ENCODE results near the gene SLC13A3.

The SLC13A3 gene

GRCh38 chr20:46543959-46544358 is 107.3 kb downstream of the SLC13A3 start:
- no peaks in the 10 kb centered on the region for H3K27me3 ChIP-seq (replicated peaks)
- TF ChIP-seq CTCF (IDR thresholded peaks at IDR 0.05; ENCODE audit: low read depth, low read length, missing control alignments) = no peak
- in situ Hi-C loops (cut with HindIII; ENCODE audit: low pct_ligation_motif_present, low sequenced_read_pairs) = no loop called here
- H3K4me3 ChIP-seq (ENCODE audit: low read depth, low read length) = no peak overlapping the region
- H3K36me3 ChIP-seq (replicated peaks) = no peaks in the 10 kb centered on the region
- no peak for DNase-seq
- no peak overlapping the region for H3K27ac ChIP-seq

- no peak for DNase-seq
- no peak overlapping the region for H3K4me3 ChIP-seq (ENCODE audit: low read depth, low read length)
- no peaks in the 10 kb centered on the region for H3K36me3 ChIP-seq (replicated peaks)
- H3K27me3 ChIP-seq (replicated peaks) = no peaks in the 10 kb centered on the region
- no peak overlapping the region for H3K27ac ChIP-seq
- no peak for TF ChIP-seq CTCF (IDR thresholded peaks at IDR 0.05; ENCODE audit: low read depth, low read length, missing control alignments)
- in situ Hi-C loops (cut with HindIII; ENCODE audit: low pct_ligation_motif_present, low sequenced_read_pairs) = no loop called here
Observed at GRCh38 chr20:46543033-46543432, 108.2 kb downstream of the SLC13A3 start.

GRCh38 chr20:46541229-46541935 is 109.9 kb downstream of the SLC13A3 start:
- Histone ChIP-seq H3K27me3 (replicated peaks) (no peaks in the 10 kb centered on the region), H3K4me3 (ENCODE audit: low read depth, low read length) (no peak overlapping the region), H3K27ac (no peak overlapping the region), H3K36me3 (replicated peaks) (no peaks in the 10 kb centered on the region)
- in situ Hi-C loops (cut with HindIII; ENCODE audit: low pct_ligation_motif_present, low sequenced_read_pairs) = no loop called here
- DNase-seq = no peak
- no peak for TF ChIP-seq CTCF (IDR thresholded peaks at IDR 0.05; ENCODE audit: low read depth, low read length, missing control alignments)

GRCh38 chr20:46539113-46539512 is 112.1 kb downstream of the SLC13A3 start:
- Histone ChIP-seq H3K27me3 (replicated peaks) (no peaks in the 10 kb centered on the region), H3K4me3 (ENCODE audit: low read depth, low read length) (no peak overlapping the region), H3K27ac (no peak overlapping the region), H3K36me3 (replicated peaks) (no peaks in the 10 kb centered on the region)
- in situ Hi-C loops (cut with HindIII; ENCODE audit: low pct_ligation_motif_present, low sequenced_read_pairs) = no loop called here
- no peak for DNase-seq
- TF ChIP-seq CTCF (IDR thresholded peaks at IDR 0.05; ENCODE audit: low read depth, low read length, missing control alignments) = no peak

GRCh38 chr20:46530640-46531039 is 120.6 kb downstream of the SLC13A3 start:
- in situ Hi-C loops (cut with HindIII; ENCODE audit: low pct_ligation_motif_present, low sequenced_read_pairs) = no loop called here
- Histone ChIP-seq H3K27me3 (replicated peaks) (no peaks in the 10 kb centered on the region), H3K4me3 (ENCODE audit: low read depth, low read length) (no peak overlapping the region), H3K27ac (no peak overlapping the region), H3K36me3 (replicated peaks) (no peaks in the 10 kb centered on the region)
- no peak for DNase-seq
- TF ChIP-seq CTCF (IDR thresholded peaks at IDR 0.05; ENCODE audit: low read depth, low read length, missing control alignments) = no peak
